K562 (cell line): ENCODE measurements around the gene MACROD2.

Source experiments
- ARNT ChIP-seq, 2 experiments: fragments of 450-650 bp; IDR thresholded peaks; 2 replicates each; pipeline ENCODE4 v1.6.1; 2016; ENCODE audit warnings: mild to moderate bottlenecking in 1 of 2
- EZH2 ChIP-seq: IDR thresholded peaks from 2 replicates; pipeline ENCODE4 v1.6.1; 2012; ENCODE audit warnings: low read depth, mild to moderate bottlenecking, inconsistent platforms, low read length, borderline replicate concordance
- FOXK2 ChIP-seq, 2 experiments: fragments of 450-650 bp; IDR thresholded peaks in 1 of 2; conservative IDR thresholded peaks in 1 of 2; 2 replicates each; pipeline ENCODE4 v1.6.1; 2016; ENCODE audit warnings: low read depth in 2 of 2, mild to moderate bottlenecking in 1 of 2
- HIVEP1 ChIP-seq: fragments of 250-450 bp; sonication (Bioruptor Pico); IDR thresholded peaks from 2 replicates; pipeline ENCODE4 v1.4.0; 2020; ENCODE audit warnings: mild to moderate bottlenecking
- KLF1 ChIP-seq: fragments of 450-650 bp; IDR thresholded peaks from 2 replicates; pipeline ENCODE4 v1.6.1; 2016; ENCODE audit warnings: missing genetic modification characterization, missing compliant biosample characterization
- MED1 ChIP-seq: sonication (generic); formaldehyde crosslinking; IDR thresholded peaks from 2 replicates; pipeline ENCODE4 v1.8.1; 2023; ENCODE audit warnings: missing genetic modification reagents, borderline replicate concordance
- NR2C1 ChIP-seq, 2 experiments: fragments of 450-650 bp; IDR thresholded peaks; 2 replicates each; pipeline ENCODE4 v1.6.1; 2017; ENCODE audit warnings: mild to moderate bottlenecking in 2 of 2, antibody characterized with exemption in 1 of 2, inconsistent platforms in 1 of 2, missing compliant biosample characterization in 1 of 2, missing genetic modification characterization in 1 of 2
- PTRF ChIP-seq: fragments of 450-650 bp; IDR thresholded peaks from 2 replicates; pipeline ENCODE4 v1.6.1; 2016; ENCODE audit warnings: mild to moderate bottlenecking, missing genetic modification characterization, missing compliant biosample characterization
- RFX5 ChIP-seq: IDR thresholded peaks from 2 replicates; pipeline ENCODE4 v1.6.1; 2011; ENCODE audit warnings: low read depth, mild to moderate bottlenecking, improper control_type of control experiment, low read length
- SMAD2 ChIP-seq: fragments of 150-350 bp; IDR thresholded peaks from 2 replicates; pipeline ENCODE4 v1.6.1; 2014; ENCODE audit warnings: low read depth, mild to moderate bottlenecking, low read length
- TF ChIP-seq, protein P1 (sequence below), 3 experiments: IDR thresholded peaks in 2 of 3; conservative IDR thresholded peaks in 1 of 3; 2 replicates each; pipeline ENCODE4 v1.5.1; 2011 to 2012; ENCODE audit warnings: low read length in 3 of 3, mild to moderate bottlenecking in 3 of 3, control low read depth in 2 of 3, improper control_type of control experiment in 1 of 3, inconsistent platforms in 1 of 3, low read depth in 1 of 3, mixed read lengths in 1 of 3, moderate library complexity in 1 of 3; ENCODE audit not compliant: insufficient read depth in 2 of 3
- TF ChIP-seq, protein P2 (sequence below), 3 experiments: fragments of 200-800 bp in 1 of 3; sonication (Bioruptor generic) in 1 of 3; sonication (generic) in 1 of 3; formaldehyde crosslinking in 1 of 3; IDR thresholded peaks; 2 replicates each; pipeline versions ENCODE4 v1.6.1 to v1.8.0; 2016 to 2022; ENCODE audit warnings: mild to moderate bottlenecking in 2 of 3, missing compliant biosample characterization in 2 of 3, missing genetic modification characterization in 2 of 3, missing genetic modification reagents in 1 of 3
- TF ChIP-seq, protein P3 (sequence below): sonication (generic); formaldehyde crosslinking; IDR thresholded peaks from 2 replicates; pipeline ENCODE4 v1.8.1; 2022; ENCODE audit warnings: missing genetic modification reagents
- TF ChIP-seq, protein P4 (sequence below): sonication (generic); formaldehyde crosslinking; IDR thresholded peaks from 2 replicates; pipeline ENCODE4 v1.8.0; 2022; ENCODE audit warnings: missing genetic modification reagents, mild to moderate bottlenecking, borderline replicate concordance

DNA sequence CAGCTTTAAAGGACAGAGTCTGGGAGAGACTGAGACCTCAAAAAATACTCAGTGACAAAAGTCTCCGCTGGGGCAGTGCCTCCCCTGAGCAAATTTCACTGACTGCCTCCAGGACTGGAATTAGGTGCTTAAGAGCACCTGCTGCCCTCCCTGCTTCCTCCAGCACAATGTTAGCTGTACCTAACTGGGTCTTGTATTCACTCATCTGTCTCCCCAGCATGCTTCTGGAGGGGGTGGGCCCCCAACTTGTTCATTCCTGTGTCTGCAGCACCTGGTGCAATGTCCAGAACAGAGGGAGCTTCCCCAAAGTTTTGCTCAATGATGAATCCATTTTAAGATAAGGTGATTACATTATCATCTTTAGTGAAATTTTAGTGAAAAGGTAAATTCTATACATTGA, 1927.2 kb downstream of the MACROD2 start:
- TF ChIP-seq, protein P1, sequence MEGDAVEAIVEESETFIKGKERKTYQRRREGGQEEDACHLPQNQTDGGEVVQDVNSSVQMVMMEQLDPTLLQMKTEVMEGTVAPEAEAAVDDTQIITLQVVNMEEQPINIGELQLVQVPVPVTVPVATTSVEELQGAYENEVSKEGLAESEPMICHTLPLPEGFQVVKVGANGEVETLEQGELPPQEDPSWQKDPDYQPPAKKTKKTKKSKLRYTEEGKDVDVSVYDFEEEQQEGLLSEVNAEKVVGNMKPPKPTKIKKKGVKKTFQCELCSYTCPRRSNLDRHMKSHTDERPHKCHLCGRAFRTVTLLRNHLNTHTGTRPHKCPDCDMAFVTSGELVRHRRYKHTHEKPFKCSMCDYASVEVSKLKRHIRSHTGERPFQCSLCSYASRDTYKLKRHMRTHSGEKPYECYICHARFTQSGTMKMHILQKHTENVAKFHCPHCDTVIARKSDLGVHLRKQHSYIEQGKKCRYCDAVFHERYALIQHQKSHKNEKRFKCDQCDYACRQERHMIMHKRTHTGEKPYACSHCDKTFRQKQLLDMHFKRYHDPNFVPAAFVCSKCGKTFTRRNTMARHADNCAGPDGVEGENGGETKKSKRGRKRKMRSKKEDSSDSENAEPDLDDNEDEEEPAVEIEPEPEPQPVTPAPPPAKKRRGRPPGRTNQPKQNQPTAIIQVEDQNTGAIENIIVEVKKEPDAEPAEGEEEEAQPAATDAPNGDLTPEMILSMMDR (IDR thresholded peaks at IDR 0.05 in 2 of 3, conservative IDR thresholded peaks at IDR 0.05 in 1 of 3; ENCODE audit: insufficient read depth in 2 of 3, low read depth in 1 of 3, low read length in 3 of 3): no peak
- no peak for TF ChIP-seq NR2C1 (IDR thresholded peaks at IDR 0.05)
- no peak for TF ChIP-seq NR2C1 (tag; IDR thresholded peaks at IDR 0.05)
- no peak for TF ChIP-seq EZH2
- TF ChIP-seq, protein P2, sequence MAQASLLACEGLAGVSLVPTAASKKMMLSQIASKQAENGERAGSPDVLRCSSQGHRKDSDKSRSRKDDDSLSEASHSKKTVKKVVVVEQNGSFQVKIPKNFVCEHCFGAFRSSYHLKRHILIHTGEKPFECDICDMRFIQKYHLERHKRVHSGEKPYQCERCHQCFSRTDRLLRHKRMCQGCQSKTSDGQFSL (CRISPR knock-in tag; IDR thresholded peaks at IDR 0.05): no peak
- TF ChIP-seq, protein P2 (tag; IDR thresholded peaks at IDR 0.05): no peak
- no peak for TF ChIP-seq ARNT (IDR thresholded peaks at IDR 0.05)
- no peak for TF ChIP-seq MED1
- TF ChIP-seq PTRF (tag): no peak
- no peak for TF ChIP-seq RFX5
- TF ChIP-seq, protein P3, sequence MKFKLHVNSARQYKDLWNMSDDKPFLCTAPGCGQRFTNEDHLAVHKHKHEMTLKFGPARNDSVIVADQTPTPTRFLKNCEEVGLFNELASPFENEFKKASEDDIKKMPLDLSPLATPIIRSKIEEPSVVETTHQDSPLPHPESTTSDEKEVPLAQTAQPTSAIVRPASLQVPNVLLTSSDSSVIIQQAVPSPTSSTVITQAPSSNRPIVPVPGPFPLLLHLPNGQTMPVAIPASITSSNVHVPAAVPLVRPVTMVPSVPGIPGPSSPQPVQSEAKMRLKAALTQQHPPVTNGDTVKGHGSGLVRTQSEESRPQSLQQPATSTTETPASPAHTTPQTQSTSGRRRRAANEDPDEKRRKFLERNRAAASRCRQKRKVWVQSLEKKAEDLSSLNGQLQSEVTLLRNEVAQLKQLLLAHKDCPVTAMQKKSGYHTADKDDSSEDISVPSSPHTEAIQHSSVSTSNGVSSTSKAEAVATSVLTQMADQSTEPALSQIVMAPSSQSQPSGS: no peak
- TF ChIP-seq FOXK2 (conservative IDR thresholded peaks at IDR 0.05 in 1 of 2, IDR thresholded peaks at IDR 0.05 in 1 of 2; ENCODE audit: low read depth in 2 of 2): no peak
- TF ChIP-seq HIVEP1 (CRISPR knock-in tag): no peak
- TF ChIP-seq, protein P4, sequence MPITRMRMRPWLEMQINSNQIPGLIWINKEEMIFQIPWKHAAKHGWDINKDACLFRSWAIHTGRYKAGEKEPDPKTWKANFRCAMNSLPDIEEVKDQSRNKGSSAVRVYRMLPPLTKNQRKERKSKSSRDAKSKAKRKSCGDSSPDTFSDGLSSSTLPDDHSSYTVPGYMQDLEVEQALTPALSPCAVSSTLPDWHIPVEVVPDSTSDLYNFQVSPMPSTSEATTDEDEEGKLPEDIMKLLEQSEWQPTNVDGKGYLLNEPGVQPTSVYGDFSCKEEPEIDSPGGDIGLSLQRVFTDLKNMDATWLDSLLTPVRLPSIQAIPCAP (CRISPR knock-in tag): no peak
- no peak for TF ChIP-seq KLF1 (tag)
- TF ChIP-seq SMAD2: no peak
